Cardiac fibroblast (primary cell): ENCODE measurements around the gene ADARB2.

Experiments
- DNase-seq, 2 donors: peaks; one replicate each; pipeline versions ENCODE4 v3.0.0 to v3.0.0-alpha.2; 2010; ENCODE audit warnings: low read depth in 2 of 2
- H3K4me3 ChIP-seq, 2 donors: replicated peaks in 1 of 2; 1 replicate in 1 of 2; 2 replicates in 1 of 2; pipeline ENCODE4 v1.5.1; 2011; ENCODE audit warnings: low read depth in 2 of 2, low read length in 2 of 2, mild to moderate bottlenecking in 2 of 2, moderate library complexity in 1 of 2
- CTCF ChIP-seq: IDR thresholded peaks from one replicate; pipeline ENCODE4 v1.5.1; 2011; ENCODE audit warnings: low read depth, mild to moderate bottlenecking, low read length, inconsistent platforms

ADARB2 gene

GRCh38 chr10:1633783-1634182 lies 103.5 kb downstream of the ADARB2 start:
- TF ChIP-seq CTCF: no peak
- DNase-seq: no peak
- no peak overlapping the region for H3K4me3 ChIP-seq

- TF ChIP-seq CTCF: no peak
- no peak for DNase-seq
- H3K4me3 ChIP-seq: no peak overlapping the region
These were observed 104.7 kb downstream of the ADARB2 start for GRCh38 chr10:1632596-1632995.

- H3K4me3 ChIP-seq: no peak overlapping the region
- no peak for TF ChIP-seq CTCF
- no peak for DNase-seq
These were observed 105.2 kb downstream of the ADARB2 start for GRCh38 chr10:1632141-1632540.

- no peak overlapping the region for H3K4me3 ChIP-seq
- no peak for TF ChIP-seq CTCF
- DNase-seq: no peak
These were observed 106.0 kb downstream of the ADARB2 start for GRCh38 chr10:1631282-1631681.

GRCh38 chr10:1630304-1630703 lies 107.0 kb downstream of the ADARB2 start:
- DNase-seq: no peak
- no peak overlapping the region for H3K4me3 ChIP-seq
- no peak for TF ChIP-seq CTCF

- DNase-seq: no peak
- no peak for TF ChIP-seq CTCF
- no peak overlapping the region for H3K4me3 ChIP-seq
These were observed 107.8 kb downstream of the ADARB2 start for GRCh38 chr10:1629326-1630198.
